ENCODE results near the gene DYNLL1.

GRCh38 chr12:120528861-120529525 is 33.1 kb downstream of the DYNLL1 start, which contains the start of gene COQ5:
- TF ChIP-seq CTCF (IDR thresholded peaks at IDR 0.05) = no peak
- TF ChIP-seq POLR2AphosphoS5 (IDR thresholded peaks at IDR 0.05) = peak; percentile 94
